Hypothalamus (tissue), 51 donors: ENCODE data around the gene CACHD1.

ENCODE experiments used
- DNase-seq, 51 donors: peaks; one replicate each; lab custom pipeline; 2025; lab: John Stamatoyannopoulos, UW

CACHD1 gene

GRCh38 chr1:64469977-64470664 lies at the start of gene CACHD1:
TSS of gene CACHD1 (plus strand) at chr1:64470129. CDS start at chr1:64470745, 616 bp downstream.
- DNase-seq, result peak in 43 of 51 donors; percentile 8 to 78 (median 70)

DNA sequence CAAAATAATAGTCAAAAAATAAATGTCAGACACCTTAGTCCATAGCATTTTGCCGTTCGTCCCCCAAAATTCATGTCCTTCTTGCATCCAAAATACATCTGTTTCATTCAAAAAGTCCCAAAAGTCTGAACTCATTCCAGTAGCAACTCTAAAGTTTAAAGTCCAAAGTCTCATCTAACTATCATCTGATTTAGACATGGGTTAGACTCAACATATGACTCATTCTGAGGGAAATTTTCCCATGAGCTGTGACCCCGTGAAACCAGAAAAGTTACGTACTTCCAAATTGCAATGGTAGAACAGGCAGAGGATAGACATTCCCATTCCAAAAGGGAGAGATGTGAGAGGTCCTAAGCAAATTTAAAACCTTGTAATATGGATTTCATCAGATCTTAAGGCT lies 48.6 kb upstream of the CACHD1 start:
- no peak for DNase-seq

GRCh38 chr1:64423526-64423925 lies 46.4 kb upstream of the CACHD1 start:
- no peak for DNase-seq

DNA sequence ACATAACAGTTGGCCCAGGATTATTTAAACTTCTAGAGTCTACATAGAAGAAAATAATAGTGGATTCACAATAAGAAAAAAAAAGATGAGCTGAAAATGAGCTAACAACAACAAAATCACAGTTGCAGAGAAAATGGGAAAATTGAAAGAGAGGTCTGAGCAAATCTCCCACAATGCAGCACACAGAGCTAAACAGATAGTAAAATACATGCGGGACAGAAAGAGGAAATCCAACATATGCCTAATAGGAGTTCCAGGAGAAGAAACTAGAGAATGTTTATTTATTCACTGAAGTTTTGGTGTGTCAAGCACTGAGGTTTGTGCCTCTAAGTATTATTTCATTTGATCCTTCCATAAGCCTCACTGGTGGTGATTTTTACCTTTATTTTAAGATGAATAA lies 45.5 kb upstream of the CACHD1 start:
- DNase-seq, result no peak

- no peak for DNase-seq
Observed at GRCh38 chr1:64425521-64425920, 44.4 kb upstream of the CACHD1 start.

DNA sequence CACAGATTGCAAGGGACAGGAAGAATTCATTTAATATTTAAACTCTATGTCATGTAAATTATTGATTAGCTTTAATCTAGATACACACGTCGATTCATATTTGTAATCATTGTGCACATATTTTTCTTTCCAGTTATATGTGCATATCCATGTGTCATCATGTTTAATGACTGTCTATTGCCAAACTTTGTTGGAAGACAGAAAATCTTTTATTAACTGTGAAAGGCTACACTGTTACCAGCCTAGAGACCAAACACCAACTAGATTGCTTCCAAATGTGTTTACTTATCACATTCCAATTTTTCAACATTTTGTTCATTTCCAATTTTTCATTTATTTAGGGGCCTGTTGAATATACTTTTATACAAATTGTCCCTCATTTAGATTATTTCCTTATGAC lies 43.2 kb upstream of the CACHD1 start:
- no peak for DNase-seq

- DNase-seq, result no peak
Observed at GRCh38 chr1:64427879-64428278, 42.0 kb upstream of the CACHD1 start.

DNA sequence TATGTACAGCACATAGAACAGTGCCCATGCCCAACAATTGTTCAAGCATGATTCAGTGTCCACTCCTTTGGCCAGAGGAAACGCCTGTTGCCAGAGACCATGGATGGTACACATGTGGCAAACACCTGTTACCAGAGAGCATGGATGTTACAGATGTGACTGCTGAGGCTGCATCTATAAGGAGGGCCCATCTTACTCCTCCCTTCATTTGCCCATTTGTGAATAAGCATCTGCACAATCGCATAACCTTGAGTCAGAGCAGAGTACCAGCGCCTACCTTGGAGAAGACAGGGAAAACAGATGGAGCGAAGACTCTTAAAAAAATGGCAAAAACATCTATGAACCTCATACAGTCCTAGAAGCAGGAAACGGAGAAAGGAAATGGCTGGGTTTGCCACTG lies 36.6 kb upstream of the CACHD1 start:
- DNase-seq, result no peak

- no peak for DNase-seq
Observed at GRCh38 chr1:64433747-64434146, 36.2 kb upstream of the CACHD1 start.

DNA sequence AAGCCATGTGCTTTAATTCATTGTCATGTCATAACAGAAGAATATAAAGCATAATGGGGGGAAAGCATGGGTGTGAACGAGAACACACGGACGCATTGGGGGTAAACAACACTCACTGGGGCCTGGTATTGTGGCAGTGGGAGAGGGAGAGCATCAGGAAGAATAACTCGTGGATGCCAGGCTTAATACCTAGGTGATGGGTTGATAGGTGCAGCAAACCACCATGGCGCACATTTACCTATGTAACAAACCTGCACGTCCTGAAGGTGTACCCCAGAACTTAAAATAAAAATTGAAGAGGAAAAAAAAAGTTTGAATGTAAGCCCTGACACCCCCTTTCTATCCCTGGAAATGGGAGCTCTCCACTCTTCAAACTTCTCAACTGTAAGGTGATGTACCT lies 34.9 kb upstream of the CACHD1 start:
- DNase-seq, result no peak

DNA sequence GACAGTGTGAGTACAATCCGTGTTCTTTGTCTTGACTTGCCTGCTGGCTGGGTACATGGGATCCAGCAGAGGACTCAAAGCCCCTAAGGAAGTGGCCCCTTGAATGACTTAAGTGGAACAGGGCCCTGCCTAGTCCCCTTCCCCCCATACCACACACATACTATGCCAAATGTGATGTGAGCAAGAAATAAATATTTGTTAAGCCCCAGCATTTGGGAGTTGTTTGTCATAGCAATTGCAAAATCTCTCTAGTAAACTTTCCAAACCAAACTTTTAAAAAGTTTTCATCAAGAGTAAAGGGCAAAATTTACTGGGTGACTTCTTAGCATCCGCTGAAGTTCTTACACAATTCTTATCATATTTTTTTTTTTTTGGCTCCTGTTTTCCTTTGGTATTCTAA lies 32.5 kb upstream of the CACHD1 start:
- DNase-seq, result no peak

DNA sequence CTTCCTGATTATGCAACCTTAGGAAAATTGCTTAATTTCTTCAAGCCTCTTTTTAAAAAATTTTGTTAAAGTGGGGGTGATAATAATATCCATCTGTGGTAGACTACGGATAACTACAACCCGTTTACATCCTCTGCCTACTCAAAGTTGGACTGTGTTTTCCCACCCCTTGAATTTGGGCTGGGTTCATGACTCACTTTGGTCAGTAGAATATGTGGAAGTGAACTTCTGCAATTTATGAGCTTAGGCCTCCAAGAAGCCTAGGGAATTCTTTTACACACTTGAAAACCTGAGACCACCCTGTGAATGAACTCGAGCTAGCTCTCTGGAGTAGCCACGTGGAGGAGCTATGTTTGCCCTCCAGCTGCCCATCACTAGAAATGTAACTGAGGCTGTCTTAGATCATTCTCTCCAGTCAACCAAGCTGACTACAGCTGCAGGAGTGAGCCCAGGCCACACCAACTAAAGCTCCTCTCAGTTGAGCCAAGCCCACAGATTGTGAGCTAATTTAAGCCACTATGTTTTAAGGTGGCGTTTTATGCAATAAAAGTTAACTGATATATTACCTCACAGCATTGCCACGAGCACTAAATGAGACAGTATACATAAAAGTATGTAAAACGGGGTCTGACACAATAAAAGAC lies 29.6 kb upstream of the CACHD1 start:
- DNase-seq, result no peak

DNA sequence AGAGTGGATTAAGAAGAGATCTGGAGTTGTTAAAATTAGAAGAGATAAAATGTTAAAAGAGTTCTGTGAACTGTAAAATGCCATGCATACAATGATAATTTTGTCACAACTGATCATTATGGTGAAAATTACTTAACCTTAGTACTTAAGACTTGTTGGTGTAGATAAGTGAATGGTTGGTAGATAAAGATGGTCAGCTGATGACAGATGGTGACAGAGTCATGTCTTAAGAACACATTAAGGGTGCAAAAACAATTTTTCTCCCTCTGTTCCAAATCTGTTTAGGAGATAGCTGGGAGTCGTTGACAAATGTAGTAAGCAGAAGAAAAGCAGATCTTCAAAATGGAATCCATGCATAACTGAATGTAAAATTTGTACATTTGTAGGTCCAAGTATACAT lies 18.5 kb upstream of the CACHD1 start:
- no peak for DNase-seq

GRCh38 chr1:64453688-64454087 lies 16.2 kb upstream of the CACHD1 start:
- DNase-seq, result no peak

GRCh38 chr1:64458915-64459314 lies 11.0 kb upstream of the CACHD1 start:
- no peak for DNase-seq

DNA sequence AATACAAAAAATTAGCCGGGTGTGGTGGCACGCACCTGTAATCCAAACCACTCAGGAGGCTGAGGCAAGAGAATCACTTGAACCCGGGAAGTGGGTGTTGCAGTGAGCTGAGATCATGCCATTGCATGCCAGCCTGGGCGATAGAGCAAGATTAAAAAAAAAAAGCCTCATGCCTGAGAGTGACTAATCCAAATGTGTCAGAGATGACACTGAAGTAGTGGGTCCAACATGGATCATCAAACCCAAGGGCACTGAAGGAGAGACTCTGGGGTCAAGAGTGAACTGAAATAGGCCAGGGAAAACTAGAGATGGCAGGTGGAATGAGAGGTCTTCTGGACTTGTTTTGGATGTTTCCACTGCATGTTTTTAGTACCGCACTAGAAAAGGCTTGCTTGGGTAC lies 10.2 kb upstream of the CACHD1 start:
- DNase-seq, result no peak

DNA sequence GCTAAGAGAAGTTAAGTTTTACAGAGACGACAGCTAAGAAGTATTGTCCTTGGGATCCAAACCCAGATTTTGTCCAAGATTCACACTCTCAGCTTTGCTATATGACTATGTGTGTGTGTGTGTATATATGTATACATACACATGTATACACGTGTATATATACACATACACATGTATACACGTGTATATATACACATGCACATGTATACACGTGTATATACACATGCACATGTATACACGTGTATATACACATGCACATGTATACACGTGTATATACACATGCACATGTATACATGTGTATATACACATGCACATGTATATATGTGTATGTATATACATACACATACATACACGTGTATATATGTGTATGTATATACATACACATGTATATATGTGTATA lies 3.9 kb upstream of the CACHD1 start:
- DNase-seq, result no peak

DNA sequence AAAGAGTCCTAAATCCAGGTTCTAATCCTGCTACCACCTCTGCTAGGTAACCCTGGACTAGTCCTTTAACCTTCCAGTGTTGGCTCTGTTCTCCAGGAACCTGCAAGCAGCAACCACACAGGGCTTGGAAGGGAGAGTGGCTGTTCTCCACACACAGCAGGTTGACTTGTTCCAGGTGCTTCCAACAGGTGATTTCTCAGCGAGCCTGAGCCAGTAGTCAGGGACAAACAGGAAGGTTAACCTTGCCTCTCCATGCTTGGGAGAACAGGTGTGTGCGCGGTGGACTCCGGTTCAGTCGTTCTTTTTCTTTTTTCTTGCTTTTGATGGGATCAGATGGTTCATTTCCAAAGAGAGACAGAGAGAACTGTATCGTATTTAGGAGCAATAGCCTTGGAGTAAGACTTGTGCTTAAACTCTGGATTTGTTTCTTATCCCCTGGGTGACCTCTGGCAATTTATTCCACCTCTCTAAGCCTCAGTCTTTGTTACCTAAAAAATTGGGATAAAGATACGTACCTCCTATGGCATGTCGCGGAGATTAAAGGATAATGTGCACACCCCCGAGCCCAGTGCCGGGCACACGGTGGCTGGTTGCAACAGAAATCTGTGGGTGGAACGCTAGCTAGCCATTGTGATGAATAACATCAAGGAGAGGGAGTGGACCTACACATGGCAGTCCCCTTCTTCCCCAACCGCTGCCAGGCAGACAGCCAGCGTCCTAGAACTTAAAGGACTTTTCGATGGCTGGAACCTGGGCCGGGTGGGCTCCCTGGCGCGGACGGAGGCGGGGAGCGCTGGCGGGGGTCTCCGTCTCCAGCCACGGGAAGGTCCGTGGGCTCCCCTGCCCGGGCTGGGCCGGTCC lies 583 bp upstream of the CACHD1 start:
- peak in 2 of 51 donors; percentile 43 to 69 for DNase-seq

DNA sequence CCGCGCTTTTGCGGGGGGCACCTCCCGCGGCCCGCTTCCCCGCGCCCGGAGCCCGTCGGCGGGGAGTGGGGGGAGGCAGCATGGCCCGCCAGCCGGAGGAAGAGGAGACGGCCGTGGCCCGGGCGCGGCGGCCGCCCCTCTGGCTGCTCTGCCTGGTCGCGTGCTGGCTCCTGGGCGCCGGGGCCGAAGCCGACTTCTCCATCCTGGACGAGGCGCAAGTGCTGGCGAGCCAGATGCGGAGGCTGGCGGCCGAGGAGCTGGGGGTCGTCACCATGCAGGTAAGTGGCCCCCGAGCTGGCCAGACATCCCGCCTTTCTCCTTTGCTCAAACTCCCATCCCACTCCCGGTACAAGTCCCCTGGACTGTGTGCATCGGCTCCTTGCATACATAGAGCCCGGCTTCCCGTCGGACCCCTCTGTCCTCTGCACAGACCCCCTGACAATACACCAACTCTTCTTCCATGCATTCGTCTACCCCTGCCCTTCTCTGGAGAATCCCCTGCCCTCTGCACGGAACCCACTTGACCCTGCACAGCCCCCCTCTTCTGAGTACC lies 812 bp downstream of the CACHD1 start:
- DNase-seq, result peak in 11 of 51 donors; percentile 6 to 54 (median 33)

DNA sequence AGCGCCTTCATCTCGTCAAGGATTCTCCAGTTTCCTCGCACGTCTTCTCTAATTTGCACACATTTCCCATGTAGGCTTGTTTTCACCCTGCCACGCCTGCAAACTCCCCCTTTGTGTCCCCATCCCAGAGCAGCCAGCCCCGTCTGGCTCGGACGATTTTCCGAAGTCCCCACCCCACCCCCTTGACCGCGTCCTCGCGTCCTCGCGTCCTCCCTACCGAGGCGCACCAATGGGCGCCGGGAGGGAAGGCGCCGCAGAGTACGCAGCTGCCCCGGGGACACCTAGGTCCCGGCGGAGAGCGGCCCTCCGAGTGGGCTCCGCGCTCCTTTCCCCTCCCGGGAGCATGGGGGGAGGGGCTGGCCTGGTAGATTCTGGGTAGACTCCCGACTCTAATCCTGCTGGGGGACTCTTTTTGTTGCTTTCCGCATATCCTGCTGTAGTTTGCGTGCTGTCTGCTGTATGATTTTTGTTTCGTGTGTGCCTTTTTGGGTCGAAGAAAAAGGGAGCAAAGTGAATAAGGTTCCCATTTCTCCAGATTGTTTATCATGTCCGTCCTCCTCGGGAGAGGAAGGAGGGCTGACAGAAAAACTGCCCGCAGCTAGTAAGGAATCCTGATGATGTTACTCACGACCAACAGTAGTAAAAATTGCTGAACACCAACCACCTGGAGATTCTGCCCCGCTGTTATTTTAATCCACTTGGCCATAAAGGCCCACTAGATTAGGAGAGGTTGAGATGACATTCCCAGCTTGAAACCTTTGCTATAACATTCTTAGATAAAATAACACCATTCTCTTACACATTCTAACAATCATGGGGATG lies 1.5 kb downstream of the CACHD1 start:
- DNase-seq, result peak in 25 of 51 donors; percentile 5 to 44 (median 19)

GRCh38 chr1:64472040-64472376 lies 2.1 kb downstream of the CACHD1 start:
- no peak for DNase-seq
